Stimulated activated CD4-positive, alpha-beta T cell treated with anti-CD3 and anti-CD28 coated beads, Interleukin-4, amount 100 ng/mL, for 48 hours (primary cell): ENCODE data around the gene RAB4A.
"Not testable (repeated sequence)": the region's sequence is repeated elsewhere in the genome, so short reads cannot be mapped to it uniquely, and the experiment has no call there.

Experiments
- DNase-seq, 2 donors: peaks; one replicate each; pipeline ENCODE4 v3.0.0-alpha.2; 2020; ENCODE audit warnings: low read depth in 2 of 2

Gene RAB4A

GRCh38 chr1:229298420-229298819 lies 27.5 kb downstream of the RAB4A start:
- DNase-seq, result no peak

DNA sequence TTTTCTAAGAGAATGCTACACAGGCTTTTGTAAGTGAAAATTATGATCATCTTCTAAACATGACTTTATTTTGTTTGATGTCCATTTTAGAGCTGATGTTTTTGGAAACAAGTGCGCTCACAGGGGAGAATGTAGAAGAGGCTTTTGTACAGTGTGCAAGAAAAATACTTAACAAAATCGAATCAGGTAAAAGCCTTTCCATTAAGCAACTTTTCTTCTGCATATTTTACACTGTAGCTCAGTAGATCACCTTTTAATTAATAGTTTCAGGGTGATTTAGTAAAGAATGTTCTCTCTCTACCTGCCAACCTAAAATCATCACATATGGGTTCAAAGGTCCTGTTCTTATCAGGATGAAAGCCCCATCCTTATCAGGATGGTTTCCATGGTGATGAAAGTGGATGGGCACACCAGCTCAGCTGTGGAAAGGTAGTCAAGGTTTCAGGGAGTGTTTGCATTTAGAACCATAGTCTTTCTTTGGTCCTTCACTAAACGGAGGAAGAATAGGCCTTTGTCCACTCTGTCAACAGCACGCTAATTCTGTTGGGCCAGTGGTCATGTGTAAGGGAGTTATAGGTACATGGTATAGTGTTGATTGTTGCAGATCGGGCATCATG lies 28.1 kb downstream of the RAB4A start:
- DNase-seq, result no peak

GRCh38 chr1:229300099-229300757 lies 29.3 kb downstream of the RAB4A start:
- DNase-seq, result no peak

DNA sequence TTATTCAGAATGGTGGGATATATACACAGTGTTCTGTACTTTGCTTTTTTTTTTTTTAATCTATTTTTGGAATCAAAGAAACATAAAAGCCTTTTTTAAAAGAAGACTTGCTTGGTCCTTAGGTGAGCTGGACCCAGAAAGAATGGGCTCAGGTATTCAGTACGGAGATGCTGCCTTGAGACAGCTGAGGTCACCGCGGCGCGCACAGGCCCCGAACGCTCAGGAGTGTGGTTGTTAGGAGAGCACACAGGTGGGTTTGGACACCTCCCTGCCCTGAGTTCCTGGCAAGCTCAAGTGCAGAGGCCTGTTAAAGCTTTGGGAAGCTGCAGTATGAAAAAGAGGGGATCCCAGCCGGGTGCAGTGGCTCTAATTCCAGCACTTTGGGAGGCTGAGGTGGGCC lies 31.8 kb downstream of the RAB4A start:
- no peak for DNase-seq

DNA sequence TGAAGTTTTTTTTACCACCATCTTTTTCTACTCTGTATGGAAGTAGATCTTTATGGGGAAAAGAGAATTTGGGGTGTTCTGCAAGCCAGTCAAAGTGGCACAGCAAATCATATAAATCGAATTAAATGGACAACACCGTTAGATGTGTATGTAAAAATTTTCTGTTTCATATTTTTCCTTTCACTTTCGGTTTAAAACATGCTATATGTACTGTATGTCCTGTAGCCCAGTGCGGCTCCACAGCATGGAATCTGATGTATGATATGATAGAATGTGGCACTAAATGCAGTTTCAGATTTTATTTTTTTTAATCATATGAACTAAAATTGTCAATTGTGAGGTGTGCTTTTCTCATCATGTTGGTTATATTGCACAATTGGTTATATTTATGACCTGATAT lies 32.9 kb downstream of the RAB4A start:
- no peak for DNase-seq

DNA sequence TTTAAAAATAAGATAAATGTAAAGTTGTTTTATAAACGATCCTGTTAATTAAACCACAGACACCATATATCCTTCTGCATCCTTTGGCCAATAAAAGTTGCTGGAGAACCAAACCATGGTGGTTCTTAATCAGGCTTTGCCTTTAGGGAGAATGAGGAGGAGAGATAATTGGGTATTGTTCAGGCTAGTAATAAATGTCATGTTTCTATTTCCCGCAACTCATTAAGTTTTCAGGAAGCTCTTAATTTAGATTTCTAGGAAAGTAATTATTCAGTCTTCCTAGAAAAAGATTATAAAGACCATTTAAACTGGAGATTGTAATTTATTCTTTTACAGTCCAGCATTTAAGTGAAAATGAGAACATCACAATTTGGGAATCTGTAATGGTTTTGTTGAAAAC lies 34.5 kb downstream of the RAB4A start:
- no peak for DNase-seq

- DNase-seq, result no peak
Measured at GRCh38 chr1:229309074-229309473, 38.2 kb downstream of the RAB4A start.

- DNase-seq, result no peak
Measured at GRCh38 chr1:229309684-229310083, 38.8 kb downstream of the RAB4A start.

- DNase-seq, result no peak
Measured at GRCh38 chr1:229310833-229311232, 39.9 kb downstream of the RAB4A start.

GRCh38 chr1:229316166-229316565 lies 45.3 kb downstream of the RAB4A start:
- DNase-seq, result no peak

DNA sequence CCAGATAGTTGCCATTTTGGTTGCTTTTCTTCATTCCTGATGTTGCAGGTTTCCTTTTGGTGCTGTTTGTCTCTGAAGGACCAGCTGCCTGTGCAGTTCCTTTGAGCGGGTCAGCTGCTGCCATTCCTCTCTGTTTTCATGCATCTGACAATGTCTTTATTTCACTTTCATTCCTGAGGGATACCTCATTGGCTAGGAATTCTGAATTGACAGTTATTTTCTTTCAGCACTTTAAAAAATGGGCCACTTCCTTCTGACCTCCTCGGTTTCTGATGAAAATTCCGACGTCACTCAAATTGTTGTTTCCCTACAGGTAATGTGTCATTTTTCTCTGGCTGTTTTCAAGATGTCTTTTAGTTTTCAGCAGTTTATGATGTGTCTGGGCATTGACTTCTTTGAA lies 47.1 kb downstream of the RAB4A start:
- DNase-seq, result no peak

- no peak for DNase-seq
Measured at GRCh38 chr1:229319487-229319886, 48.6 kb downstream of the RAB4A start.

DNA sequence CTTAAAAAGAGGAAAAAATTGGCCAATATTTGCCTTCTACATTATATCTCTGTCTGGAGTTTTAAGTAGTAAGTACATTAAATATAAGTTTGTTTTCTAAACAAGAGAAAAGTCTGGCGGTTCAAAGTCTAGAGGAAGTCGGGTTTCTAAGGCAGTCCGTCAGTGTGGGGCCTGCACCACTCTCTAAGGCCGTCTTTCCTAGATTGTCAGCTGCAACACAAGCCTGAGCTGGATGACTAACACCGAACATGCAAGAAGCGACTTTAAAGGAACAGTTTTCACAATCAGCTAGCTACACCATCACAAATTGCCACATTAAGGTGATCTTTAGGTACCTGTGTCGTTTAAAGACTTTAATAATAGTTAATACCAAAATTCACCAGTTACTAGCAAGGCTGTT lies 52.3 kb downstream of the RAB4A start:
- DNase-seq, result no peak

DNA sequence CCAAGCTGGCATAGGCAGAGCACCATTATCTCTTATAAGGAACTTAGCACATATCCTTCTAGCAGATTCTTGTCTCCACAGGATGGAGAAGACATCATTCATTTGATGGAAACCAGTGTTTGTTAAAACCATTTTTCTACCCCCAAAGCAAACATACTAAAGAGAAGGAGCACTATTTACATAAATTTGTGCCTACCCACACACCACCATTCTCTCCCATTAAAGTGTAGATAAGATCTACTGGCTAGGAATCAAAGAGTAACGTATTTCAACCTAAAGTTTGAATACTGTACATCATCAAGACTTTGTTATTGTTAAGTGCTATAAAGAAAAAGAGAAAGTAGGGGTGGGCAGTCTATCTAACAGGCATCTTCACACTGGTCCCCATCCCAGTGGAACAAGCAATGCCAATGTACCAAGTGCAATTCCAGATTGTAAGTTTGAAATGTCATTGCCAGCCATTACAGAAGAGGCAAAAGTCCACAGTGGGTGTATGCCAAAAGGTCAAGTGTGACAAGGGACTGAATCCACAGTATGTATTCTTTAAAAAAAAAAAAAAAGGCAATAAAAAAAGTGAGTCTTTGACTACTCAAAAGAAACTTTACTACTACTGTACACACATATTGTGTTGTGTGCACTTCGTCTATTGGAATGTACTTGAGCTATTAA lies 53.1 kb downstream of the RAB4A start:
- DNase-seq, result no peak

- DNase-seq, result no peak
Measured at GRCh38 chr1:229325401-229325800, 54.5 kb downstream of the RAB4A start.

GRCh38 chr1:229325853-229326487 lies 55.1 kb downstream of the RAB4A start:
- DNase-seq, result no peak

GRCh38 chr1:229326601-229327000 lies 55.7 kb downstream of the RAB4A start:
- DNase-seq, result no peak

GRCh38 chr1:229327765-229328164 lies 56.9 kb downstream of the RAB4A start:
- not testable (repeated sequence) for DNase-seq

DNA sequence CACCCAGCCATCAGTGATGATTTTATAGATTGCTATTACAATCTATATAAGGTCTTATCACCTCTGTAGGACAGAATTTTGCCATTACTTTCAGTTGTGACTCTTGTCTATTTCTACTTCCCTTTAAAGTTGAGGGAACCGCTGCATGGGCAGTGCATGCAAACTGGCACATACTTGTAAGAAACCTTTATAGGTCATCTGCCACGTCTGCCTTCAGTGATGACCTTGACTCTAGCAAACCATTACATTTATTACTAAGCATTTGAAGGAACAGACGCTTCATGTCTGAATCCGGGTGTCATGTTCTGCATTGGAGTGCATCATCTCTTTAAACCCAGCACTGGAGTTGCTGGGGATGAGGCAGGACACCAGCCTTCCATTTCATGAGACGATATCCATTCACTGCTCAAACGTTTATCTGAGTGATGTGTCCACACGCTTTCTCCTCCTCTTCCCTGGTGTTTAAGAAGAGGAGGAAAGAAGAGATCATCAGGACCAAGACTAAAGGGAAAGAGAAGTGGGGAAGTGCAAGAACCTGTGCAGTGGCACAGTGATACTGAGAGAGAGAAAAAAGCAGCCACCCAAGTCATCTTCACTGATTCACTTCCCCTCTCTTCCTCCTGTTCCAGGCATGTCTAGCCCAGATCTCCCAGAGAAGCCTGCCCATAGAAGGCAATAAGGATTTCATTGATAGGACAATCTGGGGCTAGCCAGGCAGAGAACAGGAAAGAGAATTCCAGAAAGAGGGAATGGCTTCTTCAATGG lies 57.9 kb downstream of the RAB4A start:
- no peak for DNase-seq

- no peak for DNase-seq
Measured at GRCh38 chr1:229334269-229334668, 63.4 kb downstream of the RAB4A start.

GRCh38 chr1:229334716-229335115 lies 63.8 kb downstream of the RAB4A start:
- no peak for DNase-seq

DNA sequence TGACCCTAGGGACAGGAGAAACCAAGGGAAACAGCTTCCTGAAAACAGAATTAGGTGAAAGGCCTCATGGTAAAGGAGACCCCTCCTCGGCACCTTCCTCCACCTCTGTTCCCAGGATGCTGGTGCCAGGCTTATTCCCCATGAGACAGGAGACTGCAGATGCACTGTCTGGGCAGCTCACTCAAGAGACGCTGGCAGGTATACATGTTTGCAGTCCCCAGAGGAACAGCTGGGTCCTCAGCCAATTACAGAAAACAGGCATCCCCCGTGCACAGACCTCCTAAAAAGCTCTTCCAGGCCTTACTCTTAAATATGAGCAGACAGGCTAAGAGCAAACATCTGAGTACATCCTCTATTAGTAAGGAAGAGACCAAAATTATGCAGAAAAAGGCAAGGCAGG lies 65.4 kb downstream of the RAB4A start:
- no peak for DNase-seq
